Urinary bladder (tissue), 4 donors: ENCODE measurements around the gene MEIS1. TPM values are rescaled to one million over a fixed set of nuclear protein-coding genes. Genes with fewer than 3 reads are reported as not detected.

ENCODE experiments used
- DNase-seq: peaks from one replicate; pipeline ENCODE4 v3.0.0-alpha.2; 2015; ENCODE audit errors: extremely low spot score
- H3K27ac ChIP-seq: one replicate; pipeline ENCODE4 v1.5.1; 2013; ENCODE audit warnings: low read depth, mild to moderate bottlenecking, moderate library complexity
- H3K36me3 ChIP-seq: one replicate; pipeline ENCODE4 v1.6.1; 2013; ENCODE audit warnings: mild to moderate bottlenecking, moderate library complexity; ENCODE audit not compliant: insufficient read depth
- H3K4me1 ChIP-seq: one replicate; pipeline ENCODE4 v1.6.1; 2013; ENCODE audit warnings: mild to moderate bottlenecking, moderate library complexity; ENCODE audit not compliant: insufficient read depth
- H3K4me3 ChIP-seq: one replicate; pipeline ENCODE4 v1.5.1; 2013; ENCODE audit warnings: low read depth, low read length
- WGBS: extraction: QIAGEN DNeasy Blood & Tissue Kit; methylation state at CpG from one replicate; pipeline ENCODE4 v1.1.7; 2013; 5-methylcytosine and 5-hydroxymethylcytosine counted together
- polyA plus RNA-seq: library from polyadenylated mRNA; stranded (reverse); fragments of 200-250 nt; gene quantifications from one replicate; pipeline ENCODE4 v1.2.3, GENCODE V29; 2013
- total RNA-seq: library from RNA; depleted of rRNA; stranded (reverse); fragments of >200 nt; gene quantifications from one replicate; pipeline ENCODE4 v1.2.3, GENCODE V29; 2014
- donor health status: healthy with polysubstance abuse.
- donor health status: healthy.

The MEIS1 gene
- total and polyA plus RNA-seq, 2 donors = 46.5 to 213 TPM

DNA sequence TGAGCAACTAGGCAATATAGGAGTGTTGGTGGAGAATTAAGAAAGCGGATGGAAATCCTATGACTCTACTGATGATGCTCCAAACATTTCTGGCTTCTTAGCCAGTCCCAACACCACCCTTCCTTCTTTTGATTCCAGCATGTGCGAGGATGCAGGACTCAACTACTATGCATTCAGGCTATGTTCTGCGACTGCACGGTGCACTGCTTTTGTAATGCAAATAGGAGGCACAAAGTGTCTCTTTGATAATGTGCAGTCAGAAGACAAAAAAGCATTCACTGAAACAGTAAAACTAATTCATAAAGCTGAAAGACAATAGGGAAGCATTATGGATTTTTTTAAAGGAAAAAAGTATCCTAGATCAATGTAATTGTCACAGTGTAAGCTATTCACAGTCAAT is 106.7 kb downstream of the MEIS1 start:
- DNase-seq = no peak
- Histone ChIP-seq H3K27ac (no peak overlapping the region), H3K4me3 (no peak overlapping the region), H3K36me3 (peaks cover 1% of the 10 kb centered on the region), H3K4me1 (no peaks in the 10 kb centered on the region)
- WGBS = 76% methylated on average over 4 of the region's 4 CpGs

DNA sequence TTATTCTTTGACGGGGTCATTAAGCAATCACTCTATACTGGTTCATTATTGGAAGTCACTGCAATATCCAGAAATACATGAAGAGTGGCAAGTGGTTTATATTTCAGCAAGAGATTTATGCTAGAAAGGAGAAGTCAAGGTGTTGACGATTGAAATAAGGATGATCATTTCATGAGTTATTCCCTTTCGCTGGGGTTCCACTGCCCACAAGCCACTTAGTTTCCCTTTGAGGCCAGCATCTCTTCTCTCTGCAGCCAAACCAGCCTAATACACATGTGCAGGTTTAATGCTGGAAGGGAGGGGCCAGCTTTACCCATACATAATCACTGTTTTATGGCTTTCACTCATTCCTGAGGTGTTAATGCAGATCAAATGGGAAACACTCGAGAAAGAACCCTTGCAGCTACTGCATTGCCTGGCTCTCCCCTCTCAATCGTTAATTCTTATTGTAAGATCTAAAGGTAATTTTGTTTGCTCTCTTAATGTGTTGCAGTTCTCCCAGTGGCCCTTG is 108.4 kb downstream of the MEIS1 start:
- no peaks in the 10 kb centered on the region for H3K4me1 ChIP-seq
- no peak for DNase-seq
- H3K27ac ChIP-seq = no peak overlapping the region
- WGBS = 74% methylated on average over 5 of the region's 5 CpGs
- no peak overlapping the region for H3K4me3 ChIP-seq
- peaks cover 1% of the 10 kb centered on the region for H3K36me3 ChIP-seq

DNA sequence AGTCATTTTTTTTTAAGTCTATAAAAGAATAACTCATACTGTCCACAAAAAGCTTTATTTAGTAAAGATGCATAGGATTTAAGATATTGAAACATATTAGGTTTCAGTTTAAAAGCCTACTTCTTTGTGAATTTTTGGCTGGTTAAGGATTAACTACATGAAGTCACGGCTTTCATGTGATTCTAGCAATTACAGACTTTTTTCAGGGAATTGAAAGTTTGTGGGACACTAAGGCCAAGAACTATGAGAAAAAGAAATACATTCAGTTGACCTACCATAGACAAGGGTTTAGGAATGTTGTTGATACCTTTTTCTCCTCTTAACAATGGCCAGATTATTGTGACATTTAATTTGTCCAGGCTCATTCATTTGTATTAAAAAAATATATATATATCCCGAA is 109.3 kb downstream of the MEIS1 start:
- no peaks in the 10 kb centered on the region for H3K4me1 ChIP-seq

GRCh38 chr2:66545258-66545657 is 110.3 kb downstream of the MEIS1 start:
- H3K4me3 ChIP-seq = no peak overlapping the region
- H3K36me3 ChIP-seq = peaks cover 2% of the 10 kb centered on the region
- DNase-seq = no peak
- no peaks in the 10 kb centered on the region for H3K4me1 ChIP-seq
- H3K27ac ChIP-seq = no peak overlapping the region

More for the DNA sequence above, 109.3 kb downstream of the MEIS1 start:
- no peak for DNase-seq
- H3K4me3 ChIP-seq = no peak overlapping the region
- peaks cover 3% of the 10 kb centered on the region for H3K36me3 ChIP-seq
- WGBS = 80% methylated on average over 2 of the region's 2 CpGs
- H3K27ac ChIP-seq = no peak overlapping the region

DNA sequence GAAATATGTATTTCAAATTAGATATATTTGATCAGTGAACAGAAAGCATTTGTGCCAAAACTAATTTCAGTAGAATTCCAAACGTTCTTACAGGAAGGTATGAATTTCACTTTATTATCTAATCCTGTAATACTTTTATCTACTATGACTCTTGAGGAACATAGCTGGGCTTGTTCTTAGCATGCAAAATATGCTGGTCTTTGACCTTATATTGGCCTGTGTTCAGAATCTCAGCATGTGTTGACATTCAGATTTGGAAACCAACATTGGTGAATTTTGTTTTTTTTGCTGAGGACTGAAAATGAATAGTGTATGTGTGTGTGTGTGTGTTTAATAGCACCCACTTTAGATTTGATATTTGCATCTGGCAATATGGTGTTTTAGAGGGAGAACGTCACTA is 112.2 kb downstream of the MEIS1 start:
- Histone ChIP-seq H3K4me3 (no peak overlapping the region), H3K36me3 (peaks cover 2% of the 10 kb centered on the region), H3K27ac (no peak overlapping the region), H3K4me1 (no peaks in the 10 kb centered on the region)
- no peak for DNase-seq
- 33% methylated on average over 2 of the region's 2 CpGs for WGBS

DNA sequence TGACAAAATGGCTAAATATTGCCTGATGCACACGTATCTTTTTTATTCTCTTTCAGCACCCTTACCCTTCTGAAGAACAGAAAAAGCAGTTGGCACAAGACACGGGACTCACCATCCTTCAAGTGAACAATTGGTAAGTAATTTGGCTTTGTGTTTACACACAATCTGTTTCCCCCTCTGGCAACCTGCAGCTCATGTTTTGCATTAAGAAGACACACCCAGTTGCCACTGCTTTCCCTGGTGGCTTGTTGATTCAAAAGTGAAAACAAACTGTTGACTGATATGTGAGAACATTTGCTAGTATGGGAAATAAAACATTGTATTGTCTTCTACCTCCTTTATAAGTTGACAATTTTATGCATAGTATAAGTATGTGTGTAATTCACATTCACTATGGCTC is 113.0 kb downstream of the MEIS1 start:
- Histone ChIP-seq H3K27ac (no peak overlapping the region), H3K36me3 (peaks cover 2% of the 10 kb centered on the region), H3K4me3 (no peak overlapping the region), H3K4me1 (no peaks in the 10 kb centered on the region)
- no peak for DNase-seq
- 57% methylated on average over 2 of the region's 2 CpGs for WGBS

DNA sequence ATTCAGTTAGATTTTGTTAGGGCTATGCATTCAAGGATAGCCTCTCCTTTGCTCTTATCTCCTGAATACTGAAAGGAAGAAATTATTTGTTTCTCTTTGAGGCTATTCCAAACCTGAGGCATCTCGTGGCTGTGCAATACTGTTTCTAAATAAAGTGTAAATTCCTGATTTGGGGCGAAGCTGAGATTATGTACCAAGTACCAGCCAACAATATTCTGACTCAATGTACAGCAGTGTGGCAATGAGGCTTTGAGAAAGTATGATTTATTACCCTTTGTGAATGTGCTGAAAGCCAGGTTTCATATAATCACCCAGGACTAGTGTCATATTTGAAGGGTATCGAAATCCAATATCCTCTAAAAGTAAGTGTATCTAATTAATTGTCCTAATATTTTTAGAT is 113.5 kb downstream of the MEIS1 start:
- DNase-seq = no peak
- H3K4me1 ChIP-seq = no peaks in the 10 kb centered on the region
- H3K36me3 ChIP-seq = peaks cover 2% of the 10 kb centered on the region
- H3K27ac ChIP-seq = no peak overlapping the region
- H3K4me3 ChIP-seq = no peak overlapping the region
- 57% methylated on average over 3 of the region's 3 CpGs for WGBS

GRCh38 chr2:66550826-66551225 is 115.9 kb downstream of the MEIS1 start:
- no peak overlapping the region for H3K4me3 ChIP-seq
- 48% methylated on average over 1 of the region's 1 CpG for WGBS
- H3K36me3 ChIP-seq = peaks cover 2% of the 10 kb centered on the region
- DNase-seq = no peak
- H3K27ac ChIP-seq = no peak overlapping the region
- no peaks in the 10 kb centered on the region for H3K4me1 ChIP-seq

GRCh38 chr2:66553370-66553769 is 118.4 kb downstream of the MEIS1 start:
- Histone ChIP-seq H3K4me3 (no peak overlapping the region), H3K4me1 (no peaks in the 10 kb centered on the region), H3K36me3 (peaks cover 3% of the 10 kb centered on the region), H3K27ac (no peak overlapping the region)
- 44% methylated on average over 4 of the region's 4 CpGs for WGBS
- DNase-seq = no peak

GRCh38 chr2:66555091-66555490 is 120.2 kb downstream of the MEIS1 start:
- Histone ChIP-seq H3K4me3 (no peak overlapping the region), H3K4me1 (no peaks in the 10 kb centered on the region), H3K36me3 (peaks cover 1% of the 10 kb centered on the region), H3K27ac (peak overlapping the region; percentile 16)
- DNase-seq = no peak
- WGBS = 3% methylated on average over 4 of the region's 4 CpGs

- Histone ChIP-seq H3K4me3 (peak overlapping the region; percentile 3), H3K4me1 (no peaks in the 10 kb centered on the region), H3K27ac (peak overlapping the region; percentile 16), H3K36me3 (peaks cover 1% of the 10 kb centered on the region)
- WGBS = 8% methylated on average over 14 of the region's 14 CpGs
- DNase-seq = no peak
These were observed 120.8 kb downstream of the MEIS1 start for GRCh38 chr2:66555501-66556324.

DNA sequence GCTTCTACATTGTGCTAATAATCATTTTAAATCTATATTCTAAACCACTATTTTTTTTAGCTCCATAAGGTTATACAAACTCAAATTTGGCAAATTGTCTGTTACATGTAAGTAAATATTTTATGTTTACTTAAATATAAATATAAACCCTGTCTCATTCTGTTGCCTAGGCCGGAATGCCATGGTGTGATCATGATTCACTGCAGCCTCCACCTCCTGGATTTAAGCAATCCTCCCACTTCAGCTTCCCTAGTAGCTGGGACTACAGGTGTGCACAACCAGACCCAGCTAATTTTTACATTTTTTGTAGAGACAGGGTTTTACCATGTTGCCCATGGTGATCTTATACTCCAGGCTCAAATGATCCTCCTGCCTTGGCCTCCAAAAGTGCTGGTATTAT is 124.7 kb downstream of the MEIS1 start:
- Histone ChIP-seq H3K27ac (no peak overlapping the region), H3K36me3 (peaks cover 1% of the 10 kb centered on the region), H3K4me3 (no peak overlapping the region), H3K4me1 (no peaks in the 10 kb centered on the region)
- 93% methylated on average over 1 of the region's 1 CpG for WGBS
- DNase-seq = no peak

DNA sequence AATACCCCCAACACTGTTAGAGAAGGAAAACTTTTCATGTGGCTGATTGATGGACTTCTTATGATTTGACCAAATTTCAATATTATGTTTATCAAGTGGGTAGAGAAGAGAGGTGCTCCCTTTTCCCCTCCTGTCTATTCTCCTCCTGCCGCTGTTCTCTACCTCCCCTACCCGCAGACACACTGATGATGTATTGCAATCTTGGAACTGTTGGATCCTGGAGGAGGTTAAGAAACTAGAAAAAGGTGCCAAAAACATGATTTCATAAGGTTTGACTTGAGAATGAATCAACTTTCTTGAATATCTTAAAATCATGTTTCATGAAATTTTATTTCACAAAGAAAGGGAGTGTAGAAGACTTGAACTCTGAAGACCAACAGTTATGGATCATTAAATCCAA is 125.8 kb downstream of the MEIS1 start:
- H3K4me3 ChIP-seq = no peak overlapping the region
- peaks cover 1% of the 10 kb centered on the region for H3K36me3 ChIP-seq
- no peak overlapping the region for H3K27ac ChIP-seq
- DNase-seq = no peak
- H3K4me1 ChIP-seq = no peaks in the 10 kb centered on the region
- 60% methylated on average over 2 of the region's 2 CpGs for WGBS

- no peak for DNase-seq
- Histone ChIP-seq H3K27ac (no peak overlapping the region), H3K4me3 (no peak overlapping the region), H3K4me1 (no peaks in the 10 kb centered on the region), H3K36me3 (peaks cover 1% of the 10 kb centered on the region)
- WGBS = 40% methylated on average over 3 of the region's 3 CpGs
These were observed 126.8 kb downstream of the MEIS1 start for GRCh38 chr2:66561645-66562303.
